ENCODE results near the gene LGI4.

Gene LGI4

DNA sequence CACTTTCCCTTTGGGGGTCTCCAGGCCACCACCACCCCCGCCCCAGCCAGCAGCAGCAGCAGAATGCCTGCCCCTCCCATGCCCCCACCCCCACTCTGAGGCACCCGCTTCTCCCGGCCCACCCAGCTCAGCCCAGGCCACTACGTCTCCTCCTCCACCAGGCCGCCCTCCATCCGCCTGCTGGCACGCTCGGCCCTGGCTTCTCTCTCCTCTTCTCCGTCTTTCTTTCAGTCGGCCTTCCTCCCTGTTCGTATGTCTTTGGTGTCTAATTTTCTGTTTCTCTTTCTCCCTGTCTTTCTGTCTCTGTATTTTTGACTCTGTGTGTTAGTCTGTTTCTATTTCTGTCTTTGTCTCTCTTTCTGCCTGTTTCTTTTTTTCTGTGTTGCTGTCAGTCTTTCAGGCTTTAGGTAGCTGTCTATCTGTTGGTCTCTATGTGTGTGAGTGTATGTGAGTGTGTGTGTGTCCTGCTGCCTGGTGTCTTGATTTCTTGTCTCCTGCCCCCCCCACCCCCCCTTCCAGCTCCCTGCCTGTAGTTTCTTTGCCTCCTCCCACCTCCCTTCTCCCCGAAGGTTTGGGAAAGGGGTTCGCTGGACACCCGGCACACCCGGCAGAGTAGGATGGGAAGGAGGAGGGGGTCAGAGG, at the start of gene LGI4:
LGI4 (minus strand) TSS at position 459 of the 642 bp plus-strand sequence; CDS start at position 80, 379 bp downstream.
- Mint-ChIP-seq H3K36me3 (no peaks in the 10 kb centered on the region), H3K27ac (peak within 1 kb of the TSS; percentile 94), H3K4me1 (peaks cover 7% of the 10 kb centered on the region), H3K4me3 (no peak within 1 kb of the TSS), H3K27me3 (no peaks in the 10 kb centered on the region), H3K9me3 (no peaks in the 10 kb centered on the region)

DNA sequence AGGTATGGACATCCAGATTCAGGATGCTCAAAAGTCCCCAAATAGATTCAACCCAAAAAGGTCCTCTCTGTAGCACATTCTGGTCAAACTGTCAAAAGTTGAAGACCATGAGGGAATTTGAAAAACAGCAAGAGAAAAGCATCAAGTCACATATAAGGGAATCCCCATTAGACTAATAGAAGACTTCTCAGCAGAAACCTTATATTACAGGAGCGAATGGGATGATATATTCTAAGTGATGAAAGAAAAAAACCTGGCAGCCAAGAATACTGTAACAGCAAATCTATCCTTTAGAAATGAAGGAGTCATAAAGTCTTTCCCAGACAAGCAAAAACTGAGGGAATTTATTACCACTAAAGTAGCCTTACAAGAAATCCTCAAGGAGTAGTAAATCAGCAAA, 49.4 kb upstream of the LGI4 start:
- H3K27ac Mint-ChIP-seq, result no peak overlapping the region
- no peak overlapping the region for H3K4me3 Mint-ChIP-seq
- peaks cover 27% of the 10 kb centered on the region for H3K4me1 Mint-ChIP-seq
- no peaks in the 10 kb centered on the region for H3K9me3 Mint-ChIP-seq
- H3K36me3 Mint-ChIP-seq, result peaks cover 3% of the 10 kb centered on the region
- H3K27me3 Mint-ChIP-seq, result no peaks in the 10 kb centered on the region

DNA sequence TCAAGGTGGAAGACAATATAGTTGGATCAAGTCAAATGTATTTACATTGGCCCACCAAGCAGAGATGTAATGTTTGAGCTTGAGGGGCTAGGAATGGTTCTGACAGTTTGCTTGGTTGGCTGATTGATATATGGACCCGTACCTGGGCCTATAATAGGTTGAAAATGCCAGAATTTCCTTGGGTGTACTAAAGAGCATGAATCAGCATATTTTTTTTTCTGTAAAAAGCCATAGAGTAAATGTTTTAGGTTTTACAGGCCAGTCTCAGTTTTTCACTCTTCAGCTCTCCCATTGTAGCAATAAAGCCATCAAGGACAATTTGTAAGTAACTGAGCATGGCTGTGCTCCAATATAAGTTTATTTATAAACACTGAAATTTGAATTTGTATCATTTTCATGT, 46.5 kb upstream of the LGI4 start:
- peaks cover 46% of the 10 kb centered on the region for H3K4me1 Mint-ChIP-seq
- no peaks in the 10 kb centered on the region for H3K9me3 Mint-ChIP-seq
- no peaks in the 10 kb centered on the region for H3K27me3 Mint-ChIP-seq
- peaks cover 2% of the 10 kb centered on the region for H3K36me3 Mint-ChIP-seq
- H3K4me3 Mint-ChIP-seq, result no peak overlapping the region
- H3K27ac Mint-ChIP-seq, result no peak overlapping the region

DNA sequence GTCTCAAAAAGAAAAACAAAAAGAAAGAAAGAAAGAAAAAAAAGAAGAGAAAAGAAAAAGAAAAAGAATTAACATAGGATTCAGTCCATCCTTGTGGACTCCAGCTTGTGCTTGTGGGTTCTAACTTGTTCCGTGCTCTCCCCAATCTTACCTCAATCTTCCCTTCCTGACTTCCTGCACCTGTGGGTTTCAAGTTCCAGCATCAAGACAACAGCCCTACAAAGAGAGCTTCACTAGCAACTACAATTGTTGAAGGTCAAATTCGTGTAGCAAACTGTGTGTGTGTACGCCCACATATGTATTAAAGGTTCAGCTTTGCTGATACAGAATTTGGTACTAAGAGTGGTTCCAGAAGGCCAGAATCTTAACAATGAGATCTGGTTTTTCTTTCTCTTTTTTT, 45.0 kb upstream of the LGI4 start:
- Mint-ChIP-seq H3K36me3 (peaks cover 5% of the 10 kb centered on the region), H3K27ac (no peak overlapping the region), H3K4me3 (peak overlapping the region; percentile 3), H3K27me3 (no peaks in the 10 kb centered on the region), H3K4me1 (peaks cover 54% of the 10 kb centered on the region), H3K9me3 (no peaks in the 10 kb centered on the region)

DNA sequence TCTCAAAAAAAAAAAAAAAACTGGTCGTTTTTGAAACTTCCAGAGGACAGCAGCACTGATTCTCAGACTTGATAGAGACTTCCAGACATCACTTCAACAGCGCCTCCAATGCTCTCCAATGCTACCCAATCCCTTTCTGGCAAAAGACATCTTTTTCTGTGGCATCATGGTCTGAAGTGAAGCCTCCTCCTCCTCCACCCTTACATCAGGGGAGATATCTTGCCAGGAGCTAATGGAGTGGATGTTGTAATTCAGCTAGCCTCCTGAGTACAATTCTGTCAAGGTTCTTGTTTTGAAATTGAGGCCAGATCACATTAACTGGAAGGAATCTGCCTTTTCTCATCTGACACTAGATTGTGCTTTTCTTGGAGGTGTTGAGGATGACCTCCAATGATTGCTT, 43.8 kb upstream of the LGI4 start:
- Mint-ChIP-seq H3K4me3 (no peak overlapping the region), H3K9me3 (no peaks in the 10 kb centered on the region), H3K27me3 (no peaks in the 10 kb centered on the region), H3K27ac (no peak overlapping the region), H3K4me1 (peaks cover 54% of the 10 kb centered on the region), H3K36me3 (peaks cover 3% of the 10 kb centered on the region)

DNA sequence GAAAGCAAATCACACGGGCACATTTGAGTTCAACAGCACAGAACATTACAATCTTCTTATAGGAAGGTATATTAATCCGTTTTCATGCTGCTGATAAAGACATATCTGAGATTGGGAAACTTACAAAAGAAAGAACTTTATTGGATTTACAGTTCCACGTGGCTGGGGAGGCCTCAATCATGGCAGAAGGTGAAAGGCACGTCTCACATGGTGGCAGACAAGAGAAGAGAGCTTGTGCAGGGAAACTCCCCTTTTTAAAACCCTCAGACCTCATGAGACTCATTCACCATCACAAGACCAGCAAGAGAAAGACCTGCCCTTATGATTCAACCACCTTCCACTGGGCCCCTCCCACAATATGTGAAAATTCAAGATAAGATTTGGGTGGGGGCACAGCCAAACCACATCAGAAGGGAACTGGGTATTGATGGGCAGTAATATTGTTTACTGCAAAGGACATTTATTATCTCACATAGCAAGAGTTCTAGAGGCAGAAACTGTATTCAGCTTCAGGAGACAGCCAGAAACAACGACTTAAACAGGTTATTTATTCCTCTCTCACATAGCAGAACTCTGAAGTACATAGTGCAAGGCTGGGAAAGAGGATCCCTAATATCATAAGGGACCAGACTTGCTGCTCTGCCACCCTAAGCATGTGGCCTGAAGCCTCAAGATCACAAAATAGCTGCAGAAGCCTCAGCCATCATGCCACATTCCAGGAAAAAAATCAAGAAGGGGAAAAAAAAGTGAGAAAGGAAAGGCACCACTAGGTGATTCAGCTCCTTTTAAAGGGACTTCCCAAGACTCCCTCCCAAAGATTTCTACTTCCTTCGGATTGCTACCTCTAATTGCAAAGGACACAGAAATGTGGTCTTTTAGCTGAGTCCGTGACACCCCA, 42.8 kb upstream of the LGI4 start:
- Mint-ChIP-seq H3K27ac (peak overlapping the region; percentile 15), H3K36me3 (peaks cover 3% of the 10 kb centered on the region), H3K9me3 (no peaks in the 10 kb centered on the region), H3K4me3 (no peak overlapping the region), H3K4me1 (peaks cover 54% of the 10 kb centered on the region), H3K27me3 (no peaks in the 10 kb centered on the region)

DNA sequence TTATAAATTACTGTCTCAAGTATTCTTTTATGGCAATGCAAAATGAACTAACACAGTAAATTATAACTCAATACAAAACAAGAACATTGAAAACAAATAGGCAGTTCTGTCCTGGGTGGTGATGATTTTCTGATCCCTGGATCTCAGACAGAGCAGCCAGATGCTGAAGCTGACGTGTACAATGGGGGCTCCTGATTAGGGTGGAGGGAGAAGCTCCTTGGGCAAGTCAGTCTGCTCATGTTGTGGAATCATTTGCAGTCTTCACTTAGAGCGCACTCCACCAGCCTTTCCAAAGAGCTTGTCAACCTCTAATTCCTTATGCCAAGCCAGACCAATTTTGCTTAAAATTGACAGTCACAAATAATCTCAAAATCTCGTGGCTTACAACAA, 41.3 kb upstream of the LGI4 start:
- H3K36me3 Mint-ChIP-seq, result peaks cover 3% of the 10 kb centered on the region
- peaks cover 60% of the 10 kb centered on the region for H3K4me1 Mint-ChIP-seq
- no peak overlapping the region for H3K4me3 Mint-ChIP-seq
- no peaks in the 10 kb centered on the region for H3K9me3 Mint-ChIP-seq
- H3K27ac Mint-ChIP-seq, result no peak overlapping the region
- H3K27me3 Mint-ChIP-seq, result no peaks in the 10 kb centered on the region

DNA sequence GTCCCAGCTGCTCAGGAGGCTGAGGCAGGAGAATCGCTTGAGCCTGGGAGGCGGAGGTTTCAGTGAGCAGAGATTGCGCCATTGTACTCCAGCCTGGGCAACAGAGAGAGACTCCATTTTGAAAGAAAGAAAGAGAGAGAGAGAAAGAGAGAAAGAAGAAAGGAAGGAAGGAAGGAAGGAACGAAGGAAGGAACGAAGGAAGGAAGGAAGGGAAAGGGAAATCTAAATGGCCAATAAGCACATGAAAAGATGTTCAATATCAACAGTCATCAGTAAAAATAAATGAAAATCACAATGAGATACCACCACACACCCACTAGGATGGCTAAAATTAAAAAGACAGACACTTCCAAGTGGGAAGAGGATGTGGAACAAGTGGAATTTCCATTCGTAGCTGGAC, 39.4 kb upstream of the LGI4 start:
- no peak overlapping the region for H3K27ac Mint-ChIP-seq
- H3K9me3 Mint-ChIP-seq, result no peaks in the 10 kb centered on the region
- no peak overlapping the region for H3K4me3 Mint-ChIP-seq
- peaks cover 43% of the 10 kb centered on the region for H3K4me1 Mint-ChIP-seq
- peaks cover 4% of the 10 kb centered on the region for H3K36me3 Mint-ChIP-seq
- no peaks in the 10 kb centered on the region for H3K27me3 Mint-ChIP-seq

DNA sequence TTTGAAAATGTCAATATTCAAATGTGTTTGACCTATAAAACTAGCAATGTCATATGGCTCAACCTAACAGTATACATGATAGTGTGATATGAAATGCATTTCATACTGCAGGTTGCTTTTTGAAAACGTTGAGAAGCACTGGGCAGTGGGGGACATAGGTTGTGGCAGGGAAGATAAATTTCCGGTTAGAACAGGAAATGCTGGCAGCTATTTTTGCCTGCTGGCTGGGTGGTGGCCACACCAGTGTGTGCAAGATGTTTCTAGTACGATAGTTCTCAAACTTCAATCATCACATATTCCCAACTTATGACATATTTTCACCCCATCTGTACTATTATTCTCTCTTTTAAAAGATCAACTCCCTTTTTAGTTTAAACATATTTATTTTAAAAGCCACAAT, 36.9 kb upstream of the LGI4 start:
- no peak overlapping the region for H3K4me3 Mint-ChIP-seq
- peaks cover 11% of the 10 kb centered on the region for H3K36me3 Mint-ChIP-seq
- H3K9me3 Mint-ChIP-seq, result no peaks in the 10 kb centered on the region
- H3K27ac Mint-ChIP-seq, result no peak overlapping the region
- peaks cover 42% of the 10 kb centered on the region for H3K4me1 Mint-ChIP-seq
- no peaks in the 10 kb centered on the region for H3K27me3 Mint-ChIP-seq

DNA sequence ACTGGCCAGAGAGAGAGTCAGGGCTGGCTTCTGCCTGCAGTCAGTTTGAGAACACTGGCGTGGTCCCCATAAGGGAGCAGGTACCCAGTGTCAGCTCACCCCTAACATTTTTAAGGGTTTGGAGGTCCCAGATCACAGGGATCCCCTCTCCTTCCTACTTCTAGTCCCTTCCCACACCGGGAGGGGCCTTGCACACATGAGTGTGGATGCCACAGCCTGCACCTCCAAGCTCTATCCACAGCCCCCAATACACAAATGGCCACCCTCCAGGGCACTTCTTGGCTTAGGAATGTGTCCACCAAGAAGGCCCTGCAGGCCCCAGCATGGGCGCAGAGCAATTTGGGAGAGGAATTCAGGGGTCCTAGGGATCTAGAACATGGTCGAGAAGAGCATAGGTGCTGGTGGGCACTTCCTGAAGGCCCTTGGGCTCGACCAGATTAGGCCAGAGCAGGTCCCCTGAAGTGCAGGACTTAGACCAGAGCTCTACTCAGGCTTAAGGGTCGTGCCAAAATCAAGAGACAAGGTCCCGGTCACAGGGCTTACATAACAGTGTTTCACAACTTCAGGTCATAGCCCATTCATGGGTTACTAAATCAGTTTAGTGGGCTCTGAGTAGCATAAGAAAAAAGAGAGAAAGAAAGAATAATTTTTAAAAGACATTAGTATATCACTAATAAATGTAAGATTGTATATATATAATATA, 35.7 kb upstream of the LGI4 start:
- H3K36me3 Mint-ChIP-seq, result peaks cover 23% of the 10 kb centered on the region

DNA sequence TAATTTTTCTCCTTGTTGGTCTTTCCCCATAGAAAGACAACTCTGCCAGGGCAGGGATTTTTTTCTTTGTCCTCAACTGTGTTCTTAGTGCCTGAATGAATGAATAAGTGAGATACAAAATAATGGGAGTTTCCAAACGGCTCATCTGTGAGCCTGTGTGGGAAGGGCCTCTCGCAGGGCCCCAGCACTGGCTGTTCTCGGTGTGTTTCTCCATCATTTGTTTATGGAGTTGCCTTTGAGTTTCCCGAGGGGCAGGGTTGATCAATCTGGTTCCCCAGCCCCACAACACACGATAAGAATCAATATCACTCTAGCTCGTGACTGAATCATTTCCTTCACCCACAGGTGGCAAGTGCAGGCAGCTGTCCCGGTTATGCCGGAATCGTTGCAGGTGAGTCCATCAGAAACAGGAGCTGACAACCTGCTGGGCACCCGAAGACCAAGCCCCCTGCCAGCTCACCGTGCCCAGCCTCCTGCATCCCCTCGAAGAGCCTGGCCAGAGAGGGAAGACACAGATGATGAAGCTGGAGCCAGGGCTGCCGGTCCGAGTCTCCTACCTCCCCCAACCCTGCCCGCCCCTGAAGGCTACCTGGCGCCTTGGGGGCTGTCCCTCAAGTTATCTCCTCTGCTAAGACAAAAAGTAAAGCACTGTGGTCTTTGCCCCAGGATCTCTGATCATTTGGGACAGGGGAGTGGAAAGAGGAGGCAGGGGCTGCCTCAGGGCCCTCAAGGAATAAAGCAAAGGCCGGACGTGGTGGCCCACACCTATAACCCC, 34.5 kb upstream of the LGI4 start:
- no peak overlapping the region for H3K4me3 Mint-ChIP-seq

More for the DNA sequence above, 35.7 kb upstream of the LGI4 start:
- Mint-ChIP-seq H3K9me3 (peaks cover 3% of the 10 kb centered on the region), H3K27ac (no peak overlapping the region), H3K27me3 (no peaks in the 10 kb centered on the region), H3K4me1 (peaks cover 44% of the 10 kb centered on the region), H3K4me3 (no peak overlapping the region)

DNA sequence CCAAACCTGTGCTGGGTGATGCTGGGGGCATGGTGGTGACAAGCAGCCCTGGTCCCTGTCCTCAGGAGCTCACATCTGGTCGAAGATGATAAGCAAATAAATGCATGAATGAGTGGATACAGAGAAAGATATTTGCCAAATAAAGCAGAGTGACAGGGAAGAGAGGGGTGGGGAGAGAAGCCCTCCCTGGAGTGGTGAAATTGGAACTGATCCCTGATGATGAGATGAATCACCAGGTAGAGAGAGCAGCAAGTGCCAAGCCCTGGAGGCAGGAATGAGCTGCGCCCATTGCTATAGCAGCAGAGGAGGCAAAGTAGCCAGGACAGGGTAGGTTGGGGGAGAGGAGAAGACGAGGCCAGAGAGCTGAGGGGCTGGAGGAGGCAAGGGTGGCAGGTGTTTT, 33.3 kb upstream of the LGI4 start:
- Mint-ChIP-seq H3K36me3 (peaks cover 40% of the 10 kb centered on the region), H3K27ac (peak overlapping the region; percentile 81), H3K4me1 (peaks cover 43% of the 10 kb centered on the region), H3K9me3 (peaks cover 4% of the 10 kb centered on the region), H3K27me3 (no peaks in the 10 kb centered on the region), H3K4me3 (no peak overlapping the region)

More for the DNA sequence above, 34.5 kb upstream of the LGI4 start:
- Mint-ChIP-seq H3K27ac (peak overlapping the region; percentile 67), H3K36me3 (peaks cover 30% of the 10 kb centered on the region), H3K9me3 (peaks cover 4% of the 10 kb centered on the region), H3K27me3 (no peaks in the 10 kb centered on the region), H3K4me1 (peaks cover 39% of the 10 kb centered on the region)

DNA sequence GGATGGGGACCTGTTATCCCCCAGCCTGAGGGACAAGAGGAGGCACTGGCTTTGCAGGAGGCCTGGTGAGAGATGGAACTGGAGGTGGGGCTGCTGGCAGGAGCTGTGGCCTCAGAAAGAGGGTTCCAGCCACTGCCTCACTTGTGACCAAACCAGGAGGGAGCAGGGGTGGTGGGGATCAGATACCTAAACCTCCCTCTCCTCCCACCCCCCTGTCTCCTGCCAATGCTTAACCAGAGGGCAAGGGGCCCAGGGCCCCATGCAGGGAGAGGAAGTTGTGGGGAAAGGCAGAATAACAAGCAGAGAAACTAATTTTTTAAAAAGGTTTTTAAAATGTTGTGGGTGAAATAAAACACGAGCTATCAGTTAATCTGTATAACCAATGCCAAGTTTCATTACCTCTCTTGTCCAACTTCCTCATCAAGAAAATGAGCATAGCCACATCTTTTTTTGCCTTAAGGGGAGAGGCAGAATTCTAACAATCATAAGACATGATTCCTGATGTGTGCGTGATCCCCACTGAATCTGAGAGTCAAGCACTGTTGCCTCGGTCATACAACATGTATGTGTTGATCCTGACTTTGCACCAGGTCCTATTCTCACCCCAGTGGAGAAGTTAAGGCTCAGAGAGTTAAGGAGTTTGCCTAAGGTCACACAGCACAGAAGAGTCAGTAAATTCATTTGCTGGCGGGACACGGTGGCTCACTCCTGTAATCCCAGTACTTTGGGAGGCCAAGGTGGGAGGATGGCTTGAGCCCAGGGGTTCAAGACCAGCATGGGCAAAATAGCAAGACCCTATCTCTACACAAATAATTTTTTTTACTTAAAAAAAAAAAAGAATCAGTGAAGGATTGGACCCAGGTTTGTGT, 32.6 kb upstream of the LGI4 start:
- Mint-ChIP-seq H3K27me3 (no peaks in the 10 kb centered on the region), H3K27ac (peak overlapping the region; percentile 81), H3K9me3 (peaks cover 4% of the 10 kb centered on the region), H3K4me1 (peaks cover 47% of the 10 kb centered on the region), H3K36me3 (peaks cover 44% of the 10 kb centered on the region), H3K4me3 (peak overlapping the region; percentile 59)

Data from activated naive CD4-positive, alpha-beta T cell treated with anti-CD3 and anti-CD28 coated beads, Interleukin-2, amount 50 U/mL, for 24 hours (primary cell).